Ishikawa (cell line): Measurements from ENCODE around the gene BLOC1S4.

Experiments used
- CEBPB ChIP-seq: IDR thresholded peaks from 2 replicates; pipeline ENCODE4 v1.6.1; 2012
- CREB1 ChIP-seq: IDR thresholded peaks from 2 replicates; pipeline ENCODE4 v1.6.1; 2012; ENCODE audit warnings: low read depth
- EGR1 ChIP-seq: IDR thresholded peaks from 2 replicates; pipeline ENCODE4 v1.6.1; 2012
- EP300 ChIP-seq: IDR thresholded peaks from 2 replicates; pipeline ENCODE4 v1.6.1; 2012; ENCODE audit warnings: borderline replicate concordance
- FOXM1 ChIP-seq: IDR thresholded peaks from 2 replicates; pipeline ENCODE4 v1.6.1; 2012; ENCODE audit warnings: low read depth, borderline replicate concordance
- MAX ChIP-seq: IDR thresholded peaks from 2 replicates; pipeline ENCODE4 v1.6.1; 2012
- NFIC ChIP-seq: IDR thresholded peaks from 2 replicates; pipeline ENCODE4 v1.6.1; 2012
- RAD21 ChIP-seq: IDR thresholded peaks from 2 replicates; pipeline ENCODE4 v1.6.1; 2012; ENCODE audit warnings: low read depth
- REST ChIP-seq: IDR thresholded peaks from 2 replicates; pipeline ENCODE4 v1.6.1; 2012; ENCODE audit warnings: low read depth, mild to moderate bottlenecking
- TAF1 ChIP-seq: IDR thresholded peaks from 2 replicates; pipeline ENCODE4 v1.6.1; 2012; ENCODE audit warnings: low read depth, mild to moderate bottlenecking
- TCF12 ChIP-seq: IDR thresholded peaks from 2 replicates; pipeline ENCODE4 v1.6.1; 2012; ENCODE audit warnings: low read depth
- TEAD4 ChIP-seq: IDR thresholded peaks from 2 replicates; pipeline ENCODE4 v1.6.1; 2012
- USF1 ChIP-seq: IDR thresholded peaks from 2 replicates; pipeline ENCODE4 v1.6.1; 2012
- YY1 ChIP-seq: IDR thresholded peaks from 2 replicates; pipeline ENCODE4 v1.6.1; 2012; ENCODE audit warnings: low read depth
- ZBTB7A ChIP-seq: IDR thresholded peaks from 2 replicates; pipeline ENCODE4 v1.6.1; 2012; ENCODE audit warnings: low read depth

The BLOC1S4 gene

GRCh38 chr4:6682862-6683590 is 32.9 kb upstream of the BLOC1S4 start:
- TF ChIP-seq NFIC (no peak), USF1 (no peak), CEBPB (no peak), TCF12 (no peak), ZBTB7A (no peak), YY1 (no peak), REST (no peak), TAF1 (no peak), EGR1 (no peak), TEAD4 (no peak), EP300 (no peak), MAX (no peak), CREB1 (no peak), FOXM1 (no peak), RAD21 (no peak)

DNA sequence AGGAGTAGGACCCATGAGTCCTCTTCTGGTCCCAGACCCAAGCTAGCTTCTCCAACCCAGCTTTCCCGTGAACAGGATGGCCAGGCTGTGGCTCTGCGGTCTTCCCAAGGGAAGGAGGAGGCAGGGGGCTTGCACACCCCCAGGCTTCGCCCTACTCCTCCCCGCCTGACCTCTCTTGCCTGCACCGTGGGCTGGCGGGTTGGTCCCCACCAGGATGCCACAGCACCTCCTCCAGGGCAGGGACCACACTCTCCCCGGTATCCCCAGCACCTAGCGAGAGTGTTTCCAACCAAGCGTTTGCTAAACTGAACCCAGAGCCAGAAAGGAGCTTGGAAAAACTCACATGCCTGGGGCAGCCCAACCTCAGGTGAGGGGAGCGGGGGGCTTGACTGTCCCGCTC is 31.3 kb upstream of the BLOC1S4 start:
- TF ChIP-seq EGR1 (no peak), FOXM1 (no peak), ZBTB7A (no peak), RAD21 (no peak), MAX (no peak), USF1 (no peak), TCF12 (no peak), EP300 (no peak), TEAD4 (no peak), YY1 (no peak), REST (no peak), TAF1 (no peak), NFIC (no peak), CEBPB (no peak), CREB1 (no peak)

- TF ChIP-seq TAF1 (no peak), CREB1 (no peak), NFIC (no peak), EGR1 (no peak), TCF12 (no peak), TEAD4 (no peak), RAD21 (no peak), USF1 (no peak), EP300 (no peak), YY1 (no peak), MAX (no peak), REST (no peak), ZBTB7A (no peak), CEBPB (no peak), FOXM1 (no peak)
Observed at GRCh38 chr4:6686104-6686787, 29.7 kb upstream of the BLOC1S4 start.
